HG02943 (cell line): ENCODE measurements around the gene FSD1L.

Experiments
- ATAC-seq: cut with Tn5 transposase; IDR thresholded peaks from one replicate; pipeline ENCODE4 v1.9.1; 2021; ENCODE audit warnings: mild to moderate bottlenecking, low read depth, moderate library complexity; ENCODE audit not compliant: unreplicated experiment

FSD1L gene

DNA sequence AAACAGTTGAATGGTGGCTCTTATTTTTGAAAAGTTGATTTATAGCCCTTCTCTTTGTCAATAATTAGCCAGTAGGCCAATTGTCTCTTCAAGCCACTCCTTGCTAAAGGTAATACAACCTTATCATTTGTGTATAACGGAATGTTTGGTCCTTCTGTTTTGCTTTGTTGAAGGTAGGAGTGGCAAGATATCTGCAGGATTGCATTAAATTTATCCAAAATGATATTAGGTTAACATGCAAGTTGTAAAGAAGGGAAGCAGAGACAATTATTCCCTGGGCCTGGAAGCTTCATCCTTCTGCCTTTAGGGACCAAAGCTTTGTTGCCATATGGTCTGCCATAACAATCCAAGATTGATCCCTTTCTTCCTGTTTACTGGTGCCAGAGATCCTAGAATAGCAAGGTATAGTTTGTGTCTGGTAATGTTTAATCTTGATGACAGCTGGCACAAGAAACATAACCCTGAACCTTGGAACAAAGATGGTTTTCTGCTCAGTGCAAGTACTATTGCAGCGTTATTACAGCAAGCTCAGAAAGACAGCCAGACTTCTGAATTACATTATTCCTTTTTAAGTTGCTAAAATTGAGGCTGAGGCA lies 15.5 kb upstream of the FSD1L start:
- ATAC-seq = no peak

DNA sequence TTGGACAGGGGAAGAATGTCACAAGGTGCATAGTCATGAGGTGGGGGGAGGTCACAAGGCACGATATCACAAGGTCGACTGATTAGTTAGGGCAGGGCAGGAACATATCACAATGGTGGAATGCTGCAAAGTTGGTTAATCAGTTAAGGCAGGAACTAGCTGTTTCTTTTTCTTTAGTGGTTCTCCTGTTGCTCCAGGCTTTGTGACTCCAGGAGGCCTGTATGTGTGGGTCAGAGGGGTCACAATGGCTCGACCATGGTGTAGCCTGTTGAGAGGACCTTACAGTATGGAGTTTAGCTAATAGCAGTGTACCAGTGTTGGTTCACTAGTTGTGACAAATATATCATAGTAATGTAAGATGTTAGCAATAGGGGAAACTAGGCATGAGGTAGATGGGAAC lies 12.4 kb upstream of the FSD1L start:
- ATAC-seq = no peak

DNA sequence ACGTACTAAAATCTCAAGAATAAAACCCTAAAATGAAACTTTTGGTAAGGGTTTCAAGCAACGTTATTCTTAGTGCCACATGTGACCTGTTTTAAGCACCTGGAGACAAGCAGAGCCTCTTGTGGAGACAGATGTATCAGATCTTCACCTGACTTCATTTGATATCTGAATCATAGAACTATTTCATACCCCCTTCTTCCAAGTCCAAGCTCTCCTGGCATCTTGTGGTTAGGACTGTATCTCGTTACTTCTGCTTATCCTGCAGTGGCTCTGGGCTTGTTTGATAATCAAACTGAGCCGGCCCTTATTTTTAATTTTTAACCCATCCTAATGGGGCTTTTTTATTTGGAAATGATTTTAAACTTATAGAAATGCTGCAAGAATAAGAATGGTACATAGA lies 11.1 kb upstream of the FSD1L start:
- ATAC-seq = no peak

GRCh38 chr9:105437704-105438103 lies 10.1 kb upstream of the FSD1L start:
- no peak for ATAC-seq

GRCh38 chr9:105438141-105438806 lies 9.6 kb upstream of the FSD1L start:
- ATAC-seq = no peak

GRCh38 chr9:105439428-105439827 lies 8.4 kb upstream of the FSD1L start:
- no peak for ATAC-seq

GRCh38 chr9:105441616-105442160 lies 6.1 kb upstream of the FSD1L start:
- no peak for ATAC-seq

DNA sequence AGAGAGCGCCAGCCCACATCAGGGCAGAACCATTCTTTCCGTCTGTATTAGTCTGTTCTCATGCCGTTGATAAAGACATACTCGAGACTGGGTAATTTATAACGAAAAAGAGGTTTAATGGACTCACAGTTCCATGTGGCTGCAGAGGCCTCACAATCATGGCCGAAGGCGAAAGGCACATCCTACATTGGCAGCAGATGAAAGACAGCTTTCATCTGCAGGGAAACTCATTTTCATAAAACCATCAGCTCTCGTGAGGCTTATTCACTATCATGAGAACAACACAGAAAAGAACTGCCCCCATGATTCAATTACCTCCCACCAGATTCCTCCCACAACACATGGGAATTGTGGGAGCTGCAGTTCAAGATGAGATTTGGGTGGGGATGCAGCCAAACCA lies 4.7 kb upstream of the FSD1L start:
- ATAC-seq = no peak

GRCh38 chr9:105444130-105444529 lies 3.7 kb upstream of the FSD1L start:
- ATAC-seq = no peak

DNA sequence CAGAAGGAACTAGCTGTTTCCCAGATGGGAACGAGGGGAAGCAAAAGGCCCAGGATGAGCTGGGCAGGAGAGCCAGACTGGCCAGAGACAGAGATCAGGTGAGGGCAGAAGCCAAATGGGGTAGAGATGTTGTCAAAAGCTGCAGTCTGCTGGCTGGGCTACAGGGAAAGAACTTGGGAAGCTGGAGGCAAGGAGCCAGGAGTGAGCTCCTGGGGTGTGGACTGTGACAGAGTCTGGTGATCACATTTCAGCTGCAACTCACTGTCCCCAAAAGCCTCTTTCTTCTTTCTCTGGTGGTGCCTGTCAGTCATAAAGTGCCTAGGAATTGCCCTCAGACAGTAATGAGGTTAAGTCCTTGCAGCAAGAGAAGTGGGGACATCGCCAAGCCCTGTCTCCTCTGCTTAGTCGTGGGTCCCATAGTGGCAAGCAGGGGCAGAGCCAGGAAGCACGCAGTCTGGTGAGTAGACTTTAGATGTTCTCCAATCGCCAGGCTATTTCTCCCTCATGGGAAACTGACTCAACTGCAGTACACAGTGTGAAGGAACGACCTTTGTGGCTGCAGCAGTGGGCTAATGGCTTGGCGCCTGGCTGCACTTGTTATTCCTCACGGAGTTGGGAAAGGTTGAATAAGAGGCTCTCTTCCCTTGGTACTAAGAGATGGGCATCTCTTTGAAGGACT lies 2.5 kb upstream of the FSD1L start:
- ATAC-seq = no peak

- ATAC-seq = no peak
These were observed 434 bp upstream of the FSD1L start for GRCh38 chr9:105447386-105447813.

DNA sequence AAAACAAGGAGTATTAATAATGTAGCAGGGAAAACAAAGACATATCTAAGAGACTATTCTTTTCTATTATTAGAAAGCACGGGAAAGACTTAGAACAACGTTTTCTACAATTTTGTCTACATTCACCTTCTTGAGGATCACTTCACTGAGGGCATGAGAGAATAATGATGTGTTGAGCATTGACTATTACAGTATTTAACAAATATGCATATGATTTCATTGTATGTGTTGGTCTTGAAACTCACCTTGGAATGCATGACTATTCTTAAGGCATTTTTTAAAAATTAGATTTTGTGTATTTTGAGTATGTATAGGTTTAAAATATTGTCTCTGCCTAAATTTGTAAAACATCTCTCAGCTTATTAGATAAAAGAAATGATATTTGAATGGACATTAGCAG lies 1.2 kb downstream of the FSD1L start:
- no peak for ATAC-seq

GRCh38 chr9:105452185-105452584 lies 4.4 kb downstream of the FSD1L start:
- ATAC-seq = no peak

DNA sequence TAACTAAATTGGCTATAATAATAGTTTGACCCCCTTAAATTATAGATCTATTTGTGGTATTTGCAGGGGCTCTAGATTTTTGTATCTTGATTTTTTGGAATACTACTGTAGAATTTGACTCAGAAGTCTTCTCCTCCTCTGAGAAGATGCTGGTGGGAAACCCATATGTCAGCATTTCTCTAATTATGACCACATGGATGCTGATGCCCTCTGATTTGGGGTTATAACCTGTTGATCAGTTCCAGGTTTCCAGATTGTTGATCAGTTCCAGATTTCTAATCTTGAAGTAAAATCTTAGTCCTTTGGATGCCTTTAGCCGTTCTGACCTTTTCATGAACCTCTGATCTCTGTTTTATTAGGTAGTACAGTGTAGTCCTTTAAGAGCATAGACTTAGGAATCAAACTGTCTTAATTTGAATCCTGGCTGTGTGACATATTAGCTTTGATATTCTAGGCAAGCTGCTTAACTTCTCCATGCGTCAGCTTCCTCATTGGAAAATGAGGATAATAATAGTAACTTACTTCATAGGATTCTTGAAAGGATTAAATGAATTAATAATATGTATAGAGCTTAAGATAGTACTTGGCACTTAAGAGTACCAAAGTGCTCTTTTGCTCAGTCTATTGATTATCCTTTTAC lies 8.1 kb downstream of the FSD1L start:
- no peak for ATAC-seq

DNA sequence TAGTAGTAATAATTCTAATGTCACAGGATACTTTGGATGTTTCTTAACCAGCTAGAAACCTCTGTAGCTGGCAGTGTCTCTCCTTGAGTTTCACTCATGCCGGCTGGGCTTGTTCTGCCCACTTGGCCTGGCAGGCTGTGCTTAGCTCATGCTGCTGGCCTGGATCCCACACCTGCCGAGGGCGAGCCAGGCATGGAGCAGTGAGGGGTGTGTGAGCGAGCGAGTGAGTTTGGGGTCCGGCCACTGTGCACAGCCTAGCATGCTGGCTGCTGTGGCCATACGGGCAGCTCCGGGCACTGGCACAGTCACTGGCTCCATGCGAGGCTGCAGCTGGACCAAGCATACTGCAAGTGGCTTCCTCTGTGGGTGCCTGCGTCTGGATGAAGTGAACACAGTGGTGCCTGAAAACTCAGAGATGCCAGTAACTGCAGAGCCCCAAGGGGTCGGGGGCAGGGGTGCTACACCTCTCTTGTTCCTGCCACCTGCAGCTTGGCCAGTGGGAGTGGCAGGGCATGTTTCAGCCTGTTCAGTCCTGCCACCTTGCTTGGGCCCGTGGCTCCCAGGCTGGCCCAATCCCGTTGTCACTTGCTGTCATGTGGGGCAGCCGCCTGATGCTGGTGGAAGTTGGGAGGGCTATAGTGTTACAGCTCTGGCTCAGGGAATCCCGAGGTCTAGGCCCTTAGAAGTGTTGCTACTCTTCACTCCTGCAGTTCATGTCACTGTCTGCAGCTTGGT lies 9.9 kb downstream of the FSD1L start:
- ATAC-seq = no peak

- ATAC-seq = no peak
These were observed 10.6 kb downstream of the FSD1L start for GRCh38 chr9:105458404-105458803.

DNA sequence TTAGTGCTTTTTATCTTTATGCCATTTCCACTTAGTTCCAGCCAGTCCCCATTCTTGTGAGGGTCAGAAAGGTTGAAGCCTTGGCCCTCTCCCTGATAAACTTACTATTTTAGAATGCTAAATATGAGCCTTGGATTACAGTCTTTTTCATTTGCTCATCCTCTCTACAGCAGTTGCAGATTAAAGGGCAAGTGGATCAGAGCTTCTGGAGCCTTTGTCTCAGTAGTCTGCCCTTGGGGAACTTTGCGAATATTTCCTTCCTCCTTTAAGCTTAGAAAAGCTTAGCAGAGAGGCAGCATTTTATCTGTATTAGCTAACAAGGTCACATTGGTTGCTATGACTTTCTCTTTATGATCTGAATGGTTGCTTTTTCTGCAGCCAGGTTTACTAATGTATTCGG lies 11.5 kb downstream of the FSD1L start:
- ATAC-seq = no peak

DNA sequence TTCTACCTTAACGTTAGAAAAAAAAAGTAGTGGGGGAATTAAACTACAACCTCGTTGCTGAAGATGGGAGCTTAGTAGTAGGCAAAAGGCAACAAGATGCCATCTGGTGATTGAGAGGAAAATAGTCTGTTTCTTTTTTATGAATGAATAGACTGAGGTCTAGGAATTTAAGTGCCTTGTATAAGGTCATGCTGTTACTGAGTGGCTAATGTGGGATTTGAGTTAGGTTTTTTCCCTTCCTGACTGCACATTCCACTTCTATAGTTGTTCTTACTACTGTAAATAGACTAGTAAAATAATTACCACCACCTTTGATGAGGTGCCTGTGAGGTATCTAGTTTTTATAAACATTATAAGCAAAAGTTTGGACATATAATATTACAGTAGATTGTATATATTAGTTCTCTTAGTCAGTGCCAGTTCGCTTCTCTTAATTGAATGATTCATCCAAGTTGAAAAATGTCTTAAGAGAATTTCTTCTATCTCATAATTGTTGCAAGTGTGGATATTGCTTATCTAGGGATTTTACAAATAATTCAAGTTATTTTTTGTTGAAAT lies 19.1 kb downstream of the FSD1L start:
- ATAC-seq = no peak

GRCh38 chr9:105468875-105469274 lies 21.0 kb downstream of the FSD1L start:
- no peak for ATAC-seq

DNA sequence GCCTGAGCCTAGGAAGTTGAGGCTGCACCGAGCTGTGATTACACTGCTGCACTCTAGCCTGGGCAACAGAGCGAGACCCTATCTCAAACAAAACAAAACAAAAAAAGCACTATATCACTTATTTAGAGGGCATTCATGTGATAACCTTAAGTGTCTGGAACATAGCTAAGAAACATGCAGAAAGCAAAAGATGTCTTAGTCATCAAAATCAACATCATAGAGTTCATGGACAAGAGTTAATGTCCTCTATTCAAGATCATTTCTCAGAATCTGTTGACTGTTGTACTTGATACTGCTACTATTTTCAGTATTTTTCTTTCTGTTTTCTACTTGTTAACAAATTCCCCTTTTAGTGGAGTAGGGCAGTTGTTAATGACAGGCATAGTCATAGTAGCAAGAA lies 25.4 kb downstream of the FSD1L start:
- ATAC-seq = no peak
